Nephron (organoid): ENCODE measurements around the gene PLA2R1.

Experiments
- H3K27ac Mint-ChIP-seq, 3 experiments: 2 replicates each; pipeline ENCODE4 v1.8.0; 2020; ENCODE audit warnings: mixed read lengths in 3 of 3, mild to moderate bottlenecking in 2 of 3, moderate library complexity in 1 of 3
- H3K27me3 Mint-ChIP-seq: 2 replicates; pipeline ENCODE4 v1.8.0; 2021; ENCODE audit warnings: low read depth, mild to moderate bottlenecking, moderate library complexity, mixed read lengths
- H3K36me3 Mint-ChIP-seq: 2 replicates; pipeline ENCODE4 v1.8.0; 2020; ENCODE audit warnings: low read depth, mixed read lengths
- H3K4me1 Mint-ChIP-seq: 2 replicates; pipeline ENCODE4 v1.8.0; 2020; ENCODE audit warnings: mixed read lengths
- H3K4me3 Mint-ChIP-seq, 3 experiments: 2 replicates each; pipeline ENCODE4 v1.8.0; 2020; ENCODE audit warnings: mild to moderate bottlenecking in 3 of 3, mixed read lengths in 3 of 3, moderate library complexity in 2 of 3
- H3K9me3 Mint-ChIP-seq: 2 replicates; pipeline ENCODE4 v1.8.0; 2020; ENCODE audit warnings: mixed read lengths
- TF ChIP-seq, protein P1 (sequence below), 3 experiments: fragments of 200-600 bp; sonication (generic); IDR thresholded peaks; one replicate each; pipeline ENCODE4 v1.5.0; 2021; ENCODE audit warnings: antibody characterized with exemption in 3 of 3; ENCODE audit not compliant: unreplicated experiment in 3 of 3

Gene PLA2R1

DNA sequence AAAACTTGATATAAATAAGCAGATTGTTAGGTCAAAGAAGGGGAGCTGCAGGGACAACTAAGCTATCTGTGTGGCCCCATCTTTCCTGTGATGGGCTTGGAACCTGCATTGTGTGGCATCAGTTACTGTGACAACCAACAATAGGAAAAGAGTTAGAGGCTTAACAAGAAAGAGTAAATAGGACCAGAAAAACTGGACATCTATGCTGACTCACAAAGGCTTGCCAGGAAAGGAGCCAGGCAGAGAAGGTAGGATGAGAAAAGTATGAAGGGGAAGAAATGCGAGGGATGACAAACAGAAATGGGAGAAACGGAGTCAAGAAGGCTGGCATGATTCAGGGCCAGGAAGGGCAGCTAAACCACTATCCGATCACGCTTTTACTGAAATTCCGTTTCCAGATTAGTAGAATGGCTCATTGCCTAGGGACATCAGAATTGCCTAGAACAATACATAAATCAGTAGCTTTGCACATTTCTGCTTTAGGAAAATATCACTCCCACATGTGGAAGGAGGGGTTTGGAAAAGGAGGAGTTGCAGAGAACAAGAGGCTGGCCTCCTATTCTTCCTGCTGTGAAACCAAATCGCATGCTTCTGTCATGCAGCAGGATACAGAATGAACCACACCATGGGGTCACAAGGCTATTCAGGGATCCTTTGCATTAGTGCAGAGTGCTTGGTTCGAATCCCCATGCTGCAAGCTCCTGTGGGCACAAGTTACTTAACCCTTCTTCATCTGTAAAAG lies 7.3 kb downstream of the PLA2R1 start:
- no peaks in the 10 kb centered on the region for H3K36me3 Mint-ChIP-seq
- peaks cover 7% of the 10 kb centered on the region for H3K27me3 Mint-ChIP-seq
- TF ChIP-seq, protein P1, sequence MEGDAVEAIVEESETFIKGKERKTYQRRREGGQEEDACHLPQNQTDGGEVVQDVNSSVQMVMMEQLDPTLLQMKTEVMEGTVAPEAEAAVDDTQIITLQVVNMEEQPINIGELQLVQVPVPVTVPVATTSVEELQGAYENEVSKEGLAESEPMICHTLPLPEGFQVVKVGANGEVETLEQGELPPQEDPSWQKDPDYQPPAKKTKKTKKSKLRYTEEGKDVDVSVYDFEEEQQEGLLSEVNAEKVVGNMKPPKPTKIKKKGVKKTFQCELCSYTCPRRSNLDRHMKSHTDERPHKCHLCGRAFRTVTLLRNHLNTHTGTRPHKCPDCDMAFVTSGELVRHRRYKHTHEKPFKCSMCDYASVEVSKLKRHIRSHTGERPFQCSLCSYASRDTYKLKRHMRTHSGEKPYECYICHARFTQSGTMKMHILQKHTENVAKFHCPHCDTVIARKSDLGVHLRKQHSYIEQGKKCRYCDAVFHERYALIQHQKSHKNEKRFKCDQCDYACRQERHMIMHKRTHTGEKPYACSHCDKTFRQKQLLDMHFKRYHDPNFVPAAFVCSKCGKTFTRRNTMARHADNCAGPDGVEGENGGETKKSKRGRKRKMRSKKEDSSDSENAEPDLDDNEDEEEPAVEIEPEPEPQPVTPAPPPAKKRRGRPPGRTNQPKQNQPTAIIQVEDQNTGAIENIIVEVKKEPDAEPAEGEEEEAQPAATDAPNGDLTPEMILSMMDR (IDR thresholded peaks at IDR 0.05; ENCODE audit: unreplicated experiment in 3 of 3): no peak
- peak overlapping the region in 2 of 3 experiments; percentile 11 to 12 for H3K4me3 Mint-ChIP-seq
- peak overlapping the region; percentile 30 to 80 (median 56) for H3K27ac Mint-ChIP-seq
- H3K4me1 Mint-ChIP-seq: peaks cover 47% of the 10 kb centered on the region
- no peaks in the 10 kb centered on the region for H3K9me3 Mint-ChIP-seq

DNA sequence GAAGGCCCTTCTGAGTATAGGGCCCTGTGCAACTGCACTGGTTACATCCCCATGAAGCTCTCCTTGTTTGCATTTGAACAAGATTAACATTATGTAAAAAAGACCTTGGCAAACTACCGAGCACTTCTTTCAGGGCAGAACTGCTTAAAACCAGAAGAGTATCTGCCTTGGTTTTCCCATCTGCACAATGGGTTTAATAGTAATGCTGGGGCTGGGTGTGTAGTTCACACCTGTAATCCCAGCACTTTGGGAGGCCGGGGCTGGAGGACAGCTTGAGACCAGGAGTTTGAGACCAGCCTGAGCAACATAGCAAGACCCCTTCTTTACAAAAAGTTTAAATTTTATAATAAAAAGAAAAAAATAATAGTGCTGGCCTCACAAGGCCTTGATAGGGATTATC lies 8.5 kb downstream of the PLA2R1 start:
- Mint-ChIP-seq H3K4me3 (no peak overlapping the region), H3K27me3 (peaks cover 4% of the 10 kb centered on the region), H3K27ac (no peak overlapping the region), H3K9me3 (no peaks in the 10 kb centered on the region), H3K36me3 (no peaks in the 10 kb centered on the region), H3K4me1 (peaks cover 47% of the 10 kb centered on the region)
- TF ChIP-seq, protein P1 (IDR thresholded peaks at IDR 0.05; ENCODE audit: unreplicated experiment in 3 of 3): no peak

DNA sequence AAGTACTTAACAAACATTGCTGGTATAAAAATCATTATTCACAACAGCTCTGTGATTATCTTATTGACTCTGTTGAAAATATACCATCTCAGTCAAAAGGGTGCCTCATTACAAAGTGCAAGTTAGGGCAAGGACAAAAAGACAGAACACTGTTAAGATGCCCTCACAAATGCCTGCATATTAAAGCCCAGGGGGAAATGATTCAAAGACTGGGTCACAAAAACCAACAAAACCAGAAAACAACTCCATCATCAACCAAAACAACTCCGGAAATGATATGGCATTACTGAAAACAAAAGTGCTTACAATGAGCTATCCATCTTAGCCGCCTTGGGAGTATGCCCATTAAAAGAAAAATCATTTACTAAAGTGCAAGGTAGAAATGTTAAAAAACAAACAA lies 9.9 kb downstream of the PLA2R1 start:
- Mint-ChIP-seq H3K4me3 (no peak overlapping the region), H3K4me1 (peaks cover 45% of the 10 kb centered on the region), H3K27ac (peak overlapping the region; percentile 32 to 95 (median 46)), H3K36me3 (no peaks in the 10 kb centered on the region), H3K27me3 (peaks cover 3% of the 10 kb centered on the region), H3K9me3 (no peaks in the 10 kb centered on the region)
- TF ChIP-seq, protein P1 (IDR thresholded peaks at IDR 0.05; ENCODE audit: unreplicated experiment in 3 of 3): no peak

DNA sequence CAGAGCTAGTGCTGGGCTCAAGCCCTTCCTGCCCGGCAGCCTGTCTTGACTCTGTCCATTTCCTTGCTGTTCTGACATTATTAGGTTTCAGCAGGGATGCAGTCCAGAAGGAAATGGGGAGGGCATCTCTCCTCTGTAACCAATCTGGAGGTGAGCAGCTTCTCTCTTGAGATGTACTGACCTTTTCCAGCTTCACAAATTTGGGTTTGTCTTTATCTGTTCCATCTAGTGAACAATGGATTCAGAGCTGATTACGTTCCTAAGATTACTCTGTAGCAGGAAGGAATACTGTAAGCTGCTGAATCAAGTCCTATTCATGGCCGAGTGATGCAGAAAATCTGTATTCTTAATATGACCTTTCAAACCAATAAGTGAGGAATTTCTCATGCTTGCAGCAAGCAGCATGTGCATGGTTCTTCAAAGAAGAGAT lies 11.0 kb downstream of the PLA2R1 start:
- H3K27me3 Mint-ChIP-seq: no peaks in the 10 kb centered on the region
- H3K9me3 Mint-ChIP-seq: no peaks in the 10 kb centered on the region
- no peaks in the 10 kb centered on the region for H3K36me3 Mint-ChIP-seq
- peaks cover 35% of the 10 kb centered on the region for H3K4me1 Mint-ChIP-seq
- TF ChIP-seq, protein P1 (IDR thresholded peaks at IDR 0.05; ENCODE audit: unreplicated experiment in 3 of 3): no peak
- H3K27ac Mint-ChIP-seq: peak overlapping the region; percentile 32 to 95 (median 46)
- H3K4me3 Mint-ChIP-seq: no peak overlapping the region

DNA sequence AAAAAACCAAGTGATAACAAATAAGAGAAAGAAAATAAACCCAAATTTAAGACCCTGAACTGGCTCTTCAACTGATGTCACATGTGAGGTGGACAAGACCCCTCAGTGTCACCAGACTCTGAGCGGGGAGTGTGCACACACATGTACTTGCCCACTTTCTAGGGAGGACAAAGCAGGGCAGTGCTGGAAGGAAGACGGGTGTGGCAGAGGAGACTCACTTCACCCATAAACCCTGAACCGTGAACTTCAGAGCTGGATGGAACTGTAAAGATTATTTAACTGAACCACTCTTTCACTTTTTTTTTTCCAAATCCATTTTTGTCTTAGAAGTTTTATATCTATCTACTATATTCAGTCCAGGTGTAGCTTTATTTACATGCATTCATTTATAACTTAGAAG lies 12.3 kb downstream of the PLA2R1 start:
- peak overlapping the region in 1 of 3 experiments; percentile 58 for H3K27ac Mint-ChIP-seq
- no peaks in the 10 kb centered on the region for H3K9me3 Mint-ChIP-seq
- TF ChIP-seq, protein P1 (IDR thresholded peaks at IDR 0.05; ENCODE audit: unreplicated experiment in 3 of 3): no peak
- H3K4me3 Mint-ChIP-seq: no peak overlapping the region
- H3K4me1 Mint-ChIP-seq: peaks cover 23% of the 10 kb centered on the region
- H3K36me3 Mint-ChIP-seq: no peaks in the 10 kb centered on the region
- no peaks in the 10 kb centered on the region for H3K27me3 Mint-ChIP-seq

DNA sequence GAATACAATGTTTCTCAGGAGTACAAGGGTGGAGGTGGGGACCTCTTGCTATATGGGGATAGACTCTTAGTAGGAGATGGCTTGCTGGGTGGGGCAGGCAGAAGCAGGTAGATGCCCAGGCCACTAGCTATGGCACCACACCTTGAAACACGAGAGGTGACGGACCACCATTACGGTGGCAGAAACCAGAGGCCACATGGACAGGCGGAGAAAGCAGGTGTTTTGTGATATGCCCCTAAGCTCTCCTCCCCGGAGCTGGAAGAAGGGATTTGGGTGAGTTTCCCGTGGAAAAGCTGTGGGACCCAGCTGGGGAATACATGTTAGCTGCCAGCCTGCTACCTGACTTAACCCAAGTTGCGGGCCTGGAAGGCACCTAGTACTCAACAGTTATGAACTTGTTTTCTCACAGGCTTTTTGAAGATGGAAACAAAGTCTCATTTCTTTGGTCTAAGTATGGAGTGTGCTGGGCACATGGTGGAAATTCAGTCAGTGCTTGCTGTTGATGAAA lies 16.7 kb downstream of the PLA2R1 start:
- Mint-ChIP-seq H3K27ac (no peak overlapping the region), H3K4me3 (no peak overlapping the region), H3K4me1 (peaks cover 8% of the 10 kb centered on the region), H3K36me3 (peaks cover 6% of the 10 kb centered on the region), H3K27me3 (no peaks in the 10 kb centered on the region), H3K9me3 (no peaks in the 10 kb centered on the region)
- TF ChIP-seq, protein P1 (IDR thresholded peaks at IDR 0.05; ENCODE audit: unreplicated experiment in 3 of 3): no peak
